Hepatocyte (in vitro differentiated cells): Measurements from ENCODE around the gene SNX11.

Experiments used
- CTCF ChIP-seq: fragments of 200-600 bp; sonication (generic); IDR thresholded peaks from 2 replicates; pipeline ENCODE4 v1.5.1; 2016; ENCODE audit warnings: antibody characterized with exemption, mild to moderate bottlenecking; ENCODE audit not compliant: poor library complexity
- EZH2 ChIP-seq: fragments of 200-600 bp; sonication (generic); IDR thresholded peaks from 2 replicates; pipeline ENCODE4 v1.6.1; 2016; ENCODE audit warnings: antibody characterized with exemption, mild to moderate bottlenecking, borderline replicate concordance

- no peak for TF ChIP-seq CTCF
- no peak for TF ChIP-seq EZH2
Measured at GRCh38 chr17:48143629-48144028, 36.1 kb downstream of the SNX11 start.
